Activated gamma-delta T cell (primary cell): Measurements from ENCODE around the gene INSRR.

Experiments used
- DNase-seq: peaks from one replicate; lab custom pipeline; 2025; lab: John Stamatoyannopoulos, UW
- total RNA-seq, 2 donors: gene quantifications; one replicate each; lab custom pipeline; 2026; lab: John Stamatoyannopoulos, UW

INSRR gene
- total RNA-seq, result 1.7 reads per million in 2 donors

DNA sequence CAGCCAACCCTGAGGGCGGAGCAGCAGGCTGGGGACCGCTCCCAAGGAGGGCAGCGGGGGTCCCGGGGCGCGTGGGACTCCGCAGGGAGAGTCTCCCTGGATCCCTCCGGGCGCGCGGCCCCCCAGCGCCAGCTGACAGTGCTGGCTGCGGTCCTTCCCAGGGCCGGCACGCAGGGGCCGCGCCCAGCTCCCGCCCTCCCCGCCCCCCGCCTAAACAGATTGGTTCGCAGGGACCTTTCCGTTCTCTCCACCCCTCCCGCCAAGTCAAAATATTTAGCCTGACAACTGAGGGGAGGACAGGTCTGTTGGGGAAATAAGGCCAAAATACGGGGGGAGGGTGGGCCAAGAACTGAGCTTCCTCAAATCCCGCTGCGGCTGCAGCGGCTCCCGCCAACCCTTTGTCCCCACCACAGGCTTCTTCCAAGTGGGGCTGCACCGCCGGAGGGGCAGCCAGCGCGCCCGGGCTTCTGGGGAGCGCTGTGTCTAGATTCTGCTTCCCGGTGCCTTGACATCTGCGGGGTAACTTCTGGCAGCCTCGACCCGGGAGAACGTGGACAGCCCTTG lies at the start of gene INSRR:
Gene INSRR (minus strand): TSS at position 159 of the 564 bp plus-strand sequence. CDS start 496 bp downstream, outside the sequence.
- no peak for DNase-seq

DNA sequence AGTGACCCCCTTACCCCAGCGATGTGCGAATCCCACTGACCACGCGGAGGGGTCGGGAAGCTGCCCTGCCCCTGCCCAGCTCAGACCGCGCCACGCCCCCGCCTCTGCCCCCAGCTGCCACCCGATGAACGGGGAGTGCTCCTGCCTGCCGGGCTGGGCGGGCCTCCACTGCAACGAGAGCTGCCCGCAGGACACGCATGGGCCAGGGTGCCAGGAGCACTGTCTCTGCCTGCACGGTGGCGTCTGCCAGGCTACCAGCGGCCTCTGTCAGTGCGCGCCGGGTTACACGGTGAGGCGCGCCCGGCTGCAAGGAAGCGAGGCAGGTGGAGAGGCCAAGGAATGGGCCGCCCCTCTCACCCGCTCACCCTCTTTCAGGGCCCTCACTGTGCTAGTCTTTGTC lies 49.6 kb upstream of the INSRR start:
- DNase-seq, result no peak

DNA sequence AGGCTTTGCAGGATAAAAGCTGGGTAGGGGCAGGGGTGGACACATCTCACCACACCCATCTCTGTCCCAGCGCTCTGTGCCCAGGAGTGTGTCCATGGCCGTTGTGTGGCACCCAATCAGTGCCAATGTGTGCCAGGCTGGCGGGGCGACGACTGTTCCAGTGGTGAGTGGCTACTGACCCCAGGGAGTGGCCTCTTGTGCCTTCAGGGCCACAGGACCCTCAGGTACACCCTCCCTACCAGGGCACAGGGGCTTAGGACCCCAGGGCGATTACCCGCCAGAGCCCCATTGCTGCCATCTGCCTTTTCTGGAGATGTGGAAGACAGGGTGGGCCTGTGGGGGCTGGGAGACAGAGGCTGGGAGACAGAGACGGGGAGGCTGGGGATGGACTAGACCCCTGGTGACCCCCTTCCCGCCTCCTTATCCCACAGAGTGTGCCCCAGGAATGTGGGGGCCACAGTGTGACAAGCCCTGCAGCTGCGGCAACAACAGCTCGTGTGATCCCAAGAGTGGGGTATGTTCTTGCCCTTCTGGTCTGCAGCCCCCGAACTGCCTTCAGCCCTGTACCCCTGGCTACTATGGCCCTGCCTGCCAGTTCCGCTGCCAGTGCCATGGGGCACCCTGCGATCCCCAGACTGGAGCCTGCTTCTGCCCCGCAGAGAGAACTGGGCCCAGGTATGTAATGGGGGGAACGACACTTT lies 47.4 kb upstream of the INSRR start:
- no peak for DNase-seq

DNA sequence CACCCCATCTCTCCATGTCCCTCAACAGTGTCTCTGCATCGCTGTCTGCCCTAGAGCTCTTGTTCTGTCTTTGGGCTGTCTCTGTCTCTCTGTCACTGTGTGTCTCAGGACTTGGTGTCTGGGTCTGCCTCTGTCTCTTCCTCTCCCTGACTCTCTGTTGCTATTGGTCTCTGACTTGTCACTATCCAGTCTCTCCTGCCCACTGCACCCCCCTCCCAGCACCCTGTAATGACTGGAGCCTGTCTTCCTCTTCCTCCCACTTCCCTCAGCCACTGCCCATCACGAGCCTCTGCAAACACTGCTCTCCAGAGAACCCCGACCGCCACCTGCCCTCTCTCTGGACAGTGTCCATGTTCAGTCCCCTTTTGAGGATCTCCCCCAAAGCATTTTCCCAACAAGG lies 46.7 kb upstream of the INSRR start:
- DNase-seq, result no peak

DNA sequence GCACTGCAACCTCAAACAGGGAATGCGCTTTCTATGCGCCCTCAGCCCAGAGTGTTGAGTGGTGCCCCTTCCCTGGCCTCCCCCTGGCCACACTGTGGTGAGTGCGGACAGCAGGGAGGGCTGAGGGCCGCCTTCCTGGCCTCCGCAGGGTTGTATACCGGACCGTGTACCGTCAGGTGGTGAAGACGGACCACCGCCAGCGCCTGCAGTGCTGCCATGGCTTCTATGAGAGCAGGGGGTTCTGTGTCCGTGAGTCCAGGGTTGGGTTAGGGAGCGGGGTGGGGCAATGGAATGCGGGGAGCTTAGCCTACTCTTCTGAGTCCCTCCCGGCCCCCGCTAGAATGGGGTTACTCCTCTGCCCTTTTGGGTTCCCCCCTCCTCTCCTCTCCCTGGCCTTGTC lies 46.3 kb upstream of the INSRR start:
- DNase-seq, result no peak

DNA sequence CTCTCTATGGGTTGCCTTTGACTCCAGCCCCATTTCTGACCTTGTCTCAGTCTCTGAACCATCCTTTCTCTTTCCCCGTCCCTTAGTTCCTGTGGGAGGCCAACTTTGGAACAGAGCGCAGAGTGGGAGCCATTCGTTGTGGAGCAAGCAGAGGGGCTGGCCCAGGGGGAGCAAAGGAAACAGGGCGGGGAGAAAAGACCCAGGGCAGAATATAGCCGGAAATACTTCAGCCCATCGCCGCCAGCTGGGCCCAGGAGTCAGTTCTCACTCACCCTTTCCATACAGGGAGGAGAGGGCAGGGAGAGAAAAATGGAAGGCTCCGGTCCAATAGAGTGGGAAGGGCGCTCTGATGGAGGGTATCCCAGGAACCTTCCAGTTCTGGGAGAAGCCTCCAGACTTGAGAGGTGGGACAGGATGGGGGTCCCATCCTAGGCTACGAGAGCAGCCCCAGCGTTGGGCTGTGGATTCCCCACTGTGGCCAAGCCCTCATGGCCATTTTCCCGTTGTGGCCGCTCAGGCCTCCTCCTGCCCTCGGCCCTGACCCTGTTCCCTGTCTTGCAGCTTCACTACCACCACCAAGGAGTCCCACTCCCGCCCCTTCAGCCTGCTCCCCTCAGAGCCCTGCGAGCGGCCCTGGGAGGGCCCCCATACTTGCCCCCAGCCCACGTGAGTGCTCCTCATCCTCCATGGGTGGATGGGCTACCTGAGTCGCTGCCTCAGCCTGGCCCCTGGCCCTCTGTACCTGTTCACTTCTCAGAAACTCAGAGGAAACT lies 45.5 kb upstream of the INSRR start:
- no peak for DNase-seq

DNA sequence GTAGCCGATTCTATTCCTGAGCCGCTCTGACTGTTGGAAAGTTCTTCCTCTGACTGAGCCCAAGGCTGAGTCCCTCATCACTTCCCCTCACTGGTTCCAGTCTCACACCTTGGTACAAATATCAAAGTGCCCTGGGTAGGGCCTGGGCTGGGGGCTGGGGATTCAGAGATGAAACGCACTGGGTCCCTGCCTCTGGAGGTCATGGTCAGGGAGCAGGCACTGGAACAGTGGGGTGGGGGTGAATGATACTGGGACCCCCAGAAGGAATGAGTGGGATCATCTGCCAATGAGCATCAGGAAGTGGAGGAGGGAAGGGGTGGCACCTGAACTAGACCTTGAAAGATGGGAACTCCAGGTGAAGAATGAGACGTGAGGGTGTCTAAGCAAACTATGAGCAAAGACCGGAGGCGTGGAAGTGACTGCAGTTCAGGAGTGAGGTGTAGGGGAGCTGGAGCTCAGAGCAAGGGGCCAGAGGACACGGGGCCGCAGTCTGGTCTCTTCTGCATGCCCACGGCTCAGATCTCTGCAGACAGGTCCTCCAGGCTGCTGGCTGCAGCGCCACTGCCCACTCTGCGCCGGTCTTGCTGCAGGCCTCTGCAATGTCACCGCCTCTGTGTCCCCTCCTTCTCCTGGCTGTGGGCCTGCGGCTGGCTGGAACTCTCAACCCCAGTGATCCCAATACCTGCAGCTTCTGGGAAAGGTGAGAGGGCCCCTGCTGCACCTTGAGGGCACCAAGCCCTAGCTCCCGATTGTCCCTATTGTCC lies 44.6 kb upstream of the INSRR start:
- DNase-seq, result no peak

DNA sequence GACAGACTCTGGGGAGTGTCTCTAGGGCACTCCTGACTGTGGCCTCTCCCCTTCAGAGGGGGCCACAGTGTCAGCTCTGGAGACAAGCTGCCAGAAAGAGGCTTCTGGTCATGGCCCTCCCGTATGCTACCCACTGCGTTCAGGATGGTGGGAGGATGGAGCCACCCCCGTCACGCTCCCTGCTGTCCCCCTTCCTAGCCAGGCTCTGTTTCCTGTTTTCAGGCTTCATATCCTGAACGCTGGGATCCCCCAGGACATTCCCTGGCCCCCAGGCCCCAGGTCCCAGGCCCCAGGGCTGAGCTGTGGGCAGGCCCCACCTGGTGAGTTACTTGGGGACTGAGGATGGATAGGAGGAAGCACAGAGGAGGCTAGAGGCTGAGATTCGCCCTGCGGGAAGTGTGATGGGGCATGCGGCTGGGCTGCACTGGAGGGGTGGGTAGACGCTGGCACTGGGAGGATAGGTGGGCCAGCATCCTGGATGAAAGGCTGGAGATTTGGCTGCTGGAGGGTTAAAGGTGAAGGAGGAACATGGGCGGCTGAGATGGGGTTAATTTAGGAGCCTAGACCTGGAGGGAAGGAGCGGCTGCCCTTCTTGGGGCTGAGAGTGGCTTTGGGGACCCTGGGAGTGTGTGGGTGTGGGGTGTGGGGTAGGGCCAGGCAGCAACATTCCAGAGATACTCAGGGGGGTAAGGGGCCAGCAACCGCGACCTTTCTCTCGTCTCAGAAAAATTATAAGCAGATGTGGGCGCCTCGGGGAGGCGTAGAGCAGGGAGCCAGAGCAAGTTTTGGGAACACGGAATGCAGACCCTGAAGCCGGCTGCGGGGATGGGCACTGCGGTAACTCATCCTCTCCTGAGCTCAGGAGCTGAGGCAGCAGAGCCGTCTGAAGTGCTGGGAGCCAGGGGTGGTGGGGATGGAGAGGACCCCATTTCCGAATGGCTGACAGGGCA lies 43.3 kb upstream of the INSRR start:
- DNase-seq, result no peak

DNA sequence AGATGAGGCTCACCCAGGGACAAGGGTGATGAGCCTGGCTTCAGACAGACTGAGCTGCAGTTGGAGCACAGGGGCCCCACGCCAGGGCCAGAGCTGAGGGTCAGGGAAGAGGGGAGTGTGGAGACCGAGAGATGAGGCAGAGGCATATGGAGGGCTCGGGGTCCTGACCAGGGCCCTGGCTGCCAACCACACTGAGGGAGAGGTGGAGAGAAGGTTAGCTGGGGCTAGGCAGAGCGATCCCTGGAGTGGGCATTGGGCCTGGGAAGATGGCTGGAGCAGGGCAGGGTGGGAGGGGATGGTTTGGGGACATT lies 42.6 kb upstream of the INSRR start:
- no peak for DNase-seq

DNA sequence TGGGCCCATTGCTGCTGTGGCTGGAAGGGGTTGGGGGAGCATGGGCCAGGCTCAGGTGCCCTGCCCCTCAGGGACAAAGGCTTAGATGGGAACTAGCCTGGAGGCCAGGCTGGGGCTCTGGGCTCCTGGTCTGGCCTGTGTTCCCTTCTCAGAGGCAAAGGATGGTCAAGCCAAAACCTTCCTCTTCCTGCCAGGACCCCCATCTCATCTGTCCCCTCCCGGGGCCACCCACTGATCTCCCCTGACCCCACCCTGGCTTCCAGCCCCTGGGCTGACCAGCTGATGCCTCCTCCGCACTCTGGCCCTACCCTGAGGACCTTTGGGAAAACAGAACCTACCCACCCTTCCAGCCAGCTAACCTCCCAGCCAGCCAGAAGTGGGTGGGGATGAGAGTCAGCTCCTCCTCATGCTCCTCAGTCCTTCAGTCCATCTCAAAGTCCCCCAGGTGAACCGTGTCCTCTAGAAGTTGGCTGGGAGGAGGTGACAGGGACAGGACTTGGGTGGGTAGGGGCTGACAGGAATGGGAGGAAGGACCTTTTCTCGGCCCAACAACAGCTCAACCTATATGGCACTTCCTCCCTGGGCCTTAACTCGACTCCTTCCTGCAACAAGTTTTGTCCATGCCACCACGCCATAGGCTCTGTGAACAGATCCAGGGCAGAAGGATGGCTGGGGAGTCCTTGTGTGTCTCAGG lies 42.1 kb upstream of the INSRR start:
- DNase-seq, result no peak

DNA sequence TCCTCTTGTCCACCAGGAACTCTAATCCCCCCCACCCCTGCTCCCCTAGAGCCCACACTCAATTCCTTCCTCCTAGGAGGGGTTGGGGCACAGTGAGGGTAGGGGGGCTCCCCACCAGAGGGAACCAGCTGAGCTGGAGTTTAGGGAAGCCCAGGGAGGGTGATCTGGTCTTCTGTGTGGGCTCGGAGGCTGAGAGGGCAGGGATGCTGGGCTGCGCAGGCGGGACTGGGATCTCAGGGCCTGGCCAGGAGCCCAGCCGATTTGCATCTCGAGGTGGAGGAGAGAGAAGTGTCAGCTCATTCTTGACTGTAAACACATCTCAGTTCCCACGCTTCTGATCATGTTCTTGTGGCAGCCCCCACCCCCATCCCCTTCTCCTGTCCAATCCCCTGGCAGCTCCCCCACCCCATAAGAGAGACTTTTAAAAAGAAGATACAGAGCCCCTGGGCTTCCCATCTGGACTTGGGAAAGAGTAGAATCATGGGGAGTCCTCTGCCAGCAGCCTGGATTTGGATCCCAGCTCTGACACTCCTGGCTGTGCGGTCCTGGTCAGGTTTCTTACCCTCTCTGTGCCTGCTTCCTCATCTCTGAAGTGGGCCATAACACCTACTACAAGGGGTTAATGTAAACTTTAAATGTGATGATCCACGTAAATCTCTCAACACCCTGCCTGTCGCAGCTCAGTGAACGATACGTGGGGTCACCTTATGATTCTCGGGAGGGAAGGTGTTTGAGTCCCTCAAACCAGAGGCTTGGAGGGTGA lies 41.2 kb upstream of the INSRR start:
- DNase-seq, result no peak

DNA sequence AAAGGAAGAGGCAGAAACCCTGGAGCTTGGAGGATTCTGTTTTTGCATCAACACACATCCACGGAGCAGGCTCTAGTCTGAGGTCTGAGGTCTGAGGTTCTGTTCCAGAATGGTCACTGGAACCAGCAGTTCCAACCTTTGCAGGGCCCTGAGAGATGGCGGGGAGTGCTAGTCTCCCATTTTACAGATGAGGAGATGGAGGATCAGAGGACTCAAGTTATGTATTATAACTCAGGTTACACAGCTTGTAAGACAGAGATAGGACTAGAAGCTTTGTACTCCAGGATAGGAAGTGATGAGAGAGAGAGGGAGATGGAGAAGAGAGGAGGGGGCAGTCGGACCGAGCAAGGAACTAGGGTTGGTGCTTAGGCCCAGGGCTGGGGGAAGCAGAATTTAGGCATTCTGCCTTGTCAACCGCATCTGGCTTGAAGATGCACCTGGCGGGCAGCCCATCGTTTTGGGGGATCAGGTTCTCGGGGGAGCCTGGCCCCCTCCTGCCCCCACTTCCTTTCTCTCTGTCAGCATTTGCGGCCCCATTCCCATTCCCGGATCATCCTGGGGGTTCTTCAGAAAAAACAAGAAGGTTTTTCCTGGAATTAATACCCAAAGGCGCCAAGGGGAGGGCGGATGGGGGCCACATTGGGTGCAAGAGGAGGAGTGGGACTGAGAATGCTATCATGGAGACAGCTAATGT lies 40.2 kb upstream of the INSRR start:
- DNase-seq, result no peak

DNA sequence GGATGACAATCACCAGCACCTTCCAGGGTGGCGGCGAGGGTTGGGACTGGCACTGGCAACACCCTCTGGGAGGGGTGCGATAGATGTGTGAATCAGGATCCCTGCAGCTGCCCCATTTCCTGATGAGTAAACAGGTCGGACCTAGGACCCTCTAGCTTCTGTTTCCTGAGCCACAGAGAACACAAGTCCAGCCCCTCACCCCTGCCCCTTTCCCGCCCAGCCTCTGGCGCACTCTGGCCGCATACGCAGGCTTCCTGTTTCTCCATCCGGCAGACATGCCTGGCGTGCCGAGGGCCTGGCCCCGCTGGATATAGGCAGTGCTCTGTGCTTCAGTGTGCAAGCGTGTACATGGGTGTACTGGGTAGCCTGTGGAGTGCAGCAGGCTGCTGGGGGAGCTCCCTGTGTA lies 39.2 kb upstream of the INSRR start:
- DNase-seq, result no peak

DNA sequence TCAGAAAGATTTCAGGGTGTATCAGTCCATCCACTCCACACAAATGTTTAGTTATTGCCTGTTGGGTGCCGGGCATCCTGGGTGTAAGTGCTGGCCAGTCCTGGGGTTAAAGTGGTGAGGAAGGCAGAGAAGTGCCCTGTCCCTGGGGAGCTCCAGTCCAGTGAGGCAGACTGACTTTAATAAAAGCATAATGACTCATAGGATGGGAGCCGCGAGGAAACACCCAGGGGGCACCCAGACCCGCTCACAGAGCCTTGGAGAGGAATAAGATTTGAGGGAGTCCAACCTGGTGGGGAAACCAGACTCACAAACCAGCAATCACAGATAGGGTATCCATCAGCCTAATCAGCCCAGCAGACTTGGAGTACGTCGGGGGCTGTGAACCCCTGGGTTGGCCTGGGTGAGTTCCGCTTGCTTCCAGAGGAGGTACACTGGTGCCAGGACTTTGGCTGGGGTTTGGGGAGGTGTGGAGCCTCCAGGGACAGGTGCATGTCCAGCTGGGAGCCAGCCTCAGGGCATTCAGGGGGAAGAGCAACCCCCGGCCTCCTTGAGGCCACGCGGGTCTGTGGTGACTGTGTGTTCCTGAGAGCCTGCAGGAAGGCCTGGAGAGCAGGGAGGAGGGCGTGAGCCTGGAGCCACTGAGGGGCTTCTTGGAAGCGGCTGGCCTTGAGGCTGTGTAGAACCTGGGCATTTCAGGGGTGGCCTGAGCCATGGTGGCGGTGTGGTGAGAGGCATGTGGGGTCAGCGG lies 38.3 kb upstream of the INSRR start:
- DNase-seq, result no peak

DNA sequence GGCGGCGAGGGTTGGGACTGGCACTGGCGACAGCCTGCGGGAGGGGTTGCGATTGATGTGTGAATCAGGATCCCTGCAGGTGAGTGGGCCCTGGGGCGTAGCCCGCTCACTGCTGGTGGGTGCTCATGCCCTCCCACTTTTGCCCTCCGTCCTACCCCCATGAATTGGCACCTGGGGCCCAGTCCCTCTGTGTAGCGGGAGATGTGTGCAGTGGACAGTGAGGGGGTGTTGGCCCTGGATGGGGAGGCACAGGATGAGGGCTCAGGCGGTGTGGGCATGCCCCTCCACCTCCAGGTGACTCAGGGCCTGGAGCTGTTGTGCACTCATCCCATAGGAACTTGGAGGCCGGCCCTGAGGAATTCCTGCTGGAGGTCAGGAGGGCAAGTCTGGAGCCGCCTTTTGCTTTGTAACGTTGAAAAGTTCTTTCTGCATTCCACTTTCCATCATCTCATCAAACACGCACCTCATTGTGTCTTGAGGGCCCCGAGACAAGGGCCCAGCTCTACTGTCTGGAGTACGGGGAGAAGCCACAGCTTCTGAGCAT lies 37.6 kb upstream of the INSRR start:
- DNase-seq, result no peak

DNA sequence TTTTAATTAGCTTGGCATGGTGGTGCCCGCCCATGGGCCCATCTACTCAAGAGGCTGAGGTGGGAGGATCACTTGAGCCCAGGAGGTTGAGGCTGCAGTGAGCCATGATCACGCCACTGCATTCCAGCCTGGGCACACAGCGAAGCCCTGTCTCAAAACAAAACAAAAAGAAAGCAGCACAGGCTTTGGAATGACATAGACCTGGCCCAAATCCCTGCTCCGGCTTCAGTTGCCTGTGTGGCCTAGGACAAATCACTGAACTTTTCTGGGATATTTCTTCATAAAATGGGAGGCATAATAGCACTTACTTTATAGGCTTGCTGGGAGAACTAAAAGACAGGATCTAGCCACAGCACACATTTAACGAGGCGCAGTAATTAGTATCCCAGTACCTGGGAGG lies 37.0 kb upstream of the INSRR start:
- DNase-seq, result no peak

DNA sequence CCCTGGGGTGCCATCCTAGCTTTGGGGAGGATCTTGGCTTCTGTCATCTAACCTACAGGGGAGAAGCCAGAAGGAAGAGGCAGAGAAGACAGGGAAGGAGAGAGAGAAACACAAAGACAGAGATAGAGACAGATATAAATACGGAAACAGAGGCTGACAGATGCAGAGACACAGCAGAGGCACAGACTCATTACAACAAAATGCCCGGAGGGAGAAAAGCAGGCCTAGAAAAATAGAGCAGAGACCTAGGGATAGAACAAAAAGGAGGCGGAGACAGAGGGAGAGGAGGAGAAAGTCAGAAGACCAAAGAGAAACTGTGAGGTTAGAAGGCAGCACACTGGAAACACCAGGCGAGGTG lies 36.5 kb upstream of the INSRR start:
- no peak for DNase-seq

DNA sequence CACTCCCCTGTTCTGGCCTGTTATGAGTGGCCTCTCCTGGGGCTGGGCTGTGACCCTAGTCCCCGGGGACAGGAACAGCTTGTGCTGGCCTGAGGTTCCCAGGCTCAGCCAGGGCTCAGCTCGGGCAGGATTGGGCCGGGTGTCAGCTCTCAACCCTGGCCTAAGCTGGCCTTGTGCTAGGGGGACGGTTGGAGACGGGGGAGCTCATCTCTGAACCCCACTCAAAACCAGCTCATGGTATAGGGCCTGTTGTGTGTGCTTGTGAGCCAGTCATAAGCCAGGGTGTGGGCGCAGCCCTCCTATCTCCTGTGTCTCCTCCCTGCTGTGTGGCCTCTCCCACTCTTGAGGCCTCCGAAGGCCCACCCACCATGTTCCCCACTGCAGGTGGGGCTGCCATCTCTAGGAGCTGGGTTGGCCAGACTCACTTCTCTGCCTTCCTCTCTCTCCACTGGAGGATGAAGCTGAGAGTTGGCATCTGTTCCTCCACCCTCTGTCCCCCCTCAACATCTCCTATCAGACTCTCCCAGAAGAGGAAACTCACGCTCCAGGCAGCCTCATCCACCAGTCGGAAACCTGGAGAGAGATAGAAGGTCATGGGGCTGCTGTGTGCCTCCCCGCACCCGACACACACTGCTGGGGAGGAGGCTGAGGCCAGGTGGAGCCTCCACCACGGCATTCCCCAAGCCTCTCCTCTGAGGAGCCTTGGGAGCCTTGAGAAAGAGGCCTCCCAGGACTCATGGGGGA lies 36.0 kb upstream of the INSRR start:
- DNase-seq, result no peak
